GM18909 (cell line): ENCODE results near the gene RCAN1.
A peak's percentile ranks its signal among the peaks of the same experiment; 100 is the strongest.

Experiments
- ATAC-seq: cut with Tn5 transposase; IDR thresholded peaks from one replicate; pipeline ENCODE4 v1.9.1; 2021; ENCODE audit warnings: mild to moderate bottlenecking; ENCODE audit not compliant: unreplicated experiment, poor library complexity

Gene RCAN1

GRCh38 chr21:34521561-34521960, 93.4 kb downstream of the RCAN1 start:
- ATAC-seq, result no peak

GRCh38 chr21:34520764-34521508, 94.0 kb downstream of the RCAN1 start:
- no peak for ATAC-seq

GRCh38 chr21:34520281-34520680, 94.6 kb downstream of the RCAN1 start:
- no peak for ATAC-seq

- ATAC-seq, result no peak
These were observed 95.2 kb downstream of the RCAN1 start for GRCh38 chr21:34519694-34520093.

- ATAC-seq, result no peak
These were observed 95.9 kb downstream of the RCAN1 start for GRCh38 chr21:34519016-34519415.

- ATAC-seq, result no peak
These were observed 96.6 kb downstream of the RCAN1 start for GRCh38 chr21:34518301-34518700.

GRCh38 chr21:34517491-34518245, 97.2 kb downstream of the RCAN1 start:
- no peak for ATAC-seq

- no peak for ATAC-seq
These were observed 97.9 kb downstream of the RCAN1 start for GRCh38 chr21:34517039-34517438.

- ATAC-seq, result no peak
These were observed 100.3 kb downstream of the RCAN1 start for GRCh38 chr21:34514576-34515115.

- no peak for ATAC-seq
These were observed 101.7 kb downstream of the RCAN1 start for GRCh38 chr21:34513129-34513675.

GRCh38 chr21:34511787-34512455, 103.0 kb downstream of the RCAN1 start, which contains the start of gene KCNE1:
KCNE1 (minus strand) TSS chr21:34512210; CDS start chr21:34449634, 62,576 bp downstream.
- no peak for ATAC-seq

GRCh38 chr21:34511181-34511580, 103.7 kb downstream of the RCAN1 start:
- ATAC-seq, result no peak

- peak; percentile 62 for ATAC-seq
These were observed 104.5 kb downstream of the RCAN1 start for GRCh38 chr21:34510148-34511142.

GRCh38 chr21:34509151-34509550, 105.8 kb downstream of the RCAN1 start:
- no peak for ATAC-seq

- ATAC-seq, result no peak
These were observed 110.3 kb downstream of the RCAN1 start for GRCh38 chr21:34504595-34504994.

GRCh38 chr21:34502480-34503106, 112.3 kb downstream of the RCAN1 start:
- no peak for ATAC-seq

GRCh38 chr21:34501716-34502115, 113.2 kb downstream of the RCAN1 start:
- no peak for ATAC-seq

GRCh38 chr21:34500191-34500590, 114.7 kb downstream of the RCAN1 start:
- no peak for ATAC-seq

GRCh38 chr21:34499116-34499515, 115.8 kb downstream of the RCAN1 start:
- ATAC-seq, result no peak
